Suppressor macrophage treated with lipopolysaccharide for 4 hours (primary cell): ENCODE measurements around the gene TOMM22.

ENCODE experiments used
- DNase-seq: peaks from one replicate; pipeline ENCODE4 v3.0.0-alpha.2; 2020

TOMM22 gene

DNA sequence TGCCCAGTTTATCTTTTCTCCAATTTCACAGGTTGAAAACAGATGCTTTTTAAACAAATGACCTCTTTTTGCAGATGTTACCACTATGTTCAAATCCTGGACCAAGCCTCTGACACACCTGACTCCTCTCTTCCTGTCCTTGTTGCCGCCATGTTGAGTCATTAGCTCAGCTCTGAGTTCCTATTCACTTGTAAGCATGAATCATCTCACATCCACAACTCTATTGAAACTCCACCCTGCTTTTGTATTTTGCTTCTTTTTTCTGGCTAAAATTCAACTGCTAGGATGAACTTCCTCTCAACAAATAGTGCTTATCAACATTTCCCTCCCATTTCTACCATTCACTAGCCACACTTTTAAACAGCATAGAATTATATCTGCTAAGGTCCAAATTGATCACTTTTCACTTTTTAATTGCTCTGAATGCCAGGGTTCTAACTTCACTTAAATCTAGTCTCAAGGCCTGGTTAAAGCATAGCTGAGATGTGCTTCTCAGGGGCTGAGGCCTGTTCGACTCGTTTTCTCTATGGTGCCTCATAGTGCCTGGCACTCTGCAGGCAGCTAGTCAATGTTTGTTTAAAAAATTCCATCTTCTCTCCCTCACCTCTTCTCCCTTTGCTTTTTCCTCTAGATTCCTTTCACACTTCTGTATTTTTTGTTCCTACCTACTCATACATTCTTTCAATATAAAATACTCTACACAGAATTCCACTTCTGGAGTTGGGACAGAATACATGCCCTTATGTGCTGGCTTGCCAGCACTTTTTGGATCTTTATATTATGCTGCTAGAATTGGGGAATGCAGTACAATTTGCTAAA, 15.1 kb downstream of the TOMM22 start:
- DNase-seq = peak; percentile 75

DNA sequence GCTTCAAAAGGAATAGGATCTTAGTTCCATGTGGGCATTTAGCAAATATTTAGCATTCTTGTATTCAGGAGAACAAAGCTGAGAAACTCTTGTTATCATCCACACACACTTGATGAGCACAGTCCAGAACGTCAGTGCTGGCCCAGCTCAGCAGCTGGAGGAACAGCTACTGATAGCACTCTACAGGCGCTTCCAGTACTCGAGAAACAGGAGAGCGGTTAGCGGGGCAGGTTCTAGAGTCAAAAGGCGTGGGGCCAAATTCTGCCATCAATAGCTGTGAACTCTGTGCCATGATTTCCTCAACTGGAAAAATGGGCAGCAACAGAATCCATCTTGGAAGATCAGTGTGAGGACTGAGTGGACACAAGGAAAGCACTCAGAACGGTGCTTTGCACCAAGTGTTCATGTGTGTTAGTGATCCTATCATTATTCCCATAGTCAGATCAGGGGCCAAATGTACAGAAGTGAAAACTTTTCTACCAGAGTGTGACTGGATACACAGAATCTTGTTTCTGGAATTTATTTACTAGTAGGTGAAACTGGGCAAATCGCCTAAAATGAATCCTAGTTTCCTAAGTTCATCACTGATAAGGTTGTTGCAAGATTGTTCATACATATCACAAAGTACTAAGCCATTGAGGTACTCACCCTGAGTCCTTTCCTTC, 15.8 kb downstream of the TOMM22 start:
- no peak for DNase-seq

DNA sequence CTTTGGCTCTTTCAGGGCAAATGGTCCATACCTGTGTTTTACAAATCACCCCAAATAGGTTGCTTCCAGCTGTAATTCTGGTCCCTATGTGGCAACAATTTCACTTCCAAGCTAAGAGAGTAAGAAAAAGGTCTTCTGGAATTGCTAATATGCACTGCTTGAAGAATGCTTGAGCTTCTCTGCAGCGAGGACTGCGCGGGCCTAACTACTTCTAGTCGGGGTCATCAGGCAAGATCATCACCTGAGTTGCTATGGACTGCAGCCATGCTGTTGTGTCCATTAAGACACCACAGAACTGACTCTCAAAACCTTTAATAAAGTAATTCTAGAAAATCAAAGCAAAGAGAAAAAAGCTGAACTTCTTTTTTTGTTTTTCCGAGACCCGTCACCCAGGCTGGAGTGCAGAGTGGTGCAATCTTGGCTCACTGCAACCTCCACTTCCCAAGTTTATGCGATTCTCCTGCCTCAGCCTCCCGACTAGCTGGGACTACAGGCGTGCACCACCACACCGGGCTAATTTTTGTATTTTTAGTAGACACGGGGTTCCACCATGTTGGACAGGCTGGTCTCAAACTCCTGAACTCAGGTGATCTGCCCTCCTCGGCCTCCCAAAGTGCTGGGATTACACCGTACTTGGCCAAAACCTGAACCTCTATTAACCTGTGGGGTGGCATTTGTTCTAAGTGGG, 16.8 kb downstream of the TOMM22 start:
- no peak for DNase-seq

DNA sequence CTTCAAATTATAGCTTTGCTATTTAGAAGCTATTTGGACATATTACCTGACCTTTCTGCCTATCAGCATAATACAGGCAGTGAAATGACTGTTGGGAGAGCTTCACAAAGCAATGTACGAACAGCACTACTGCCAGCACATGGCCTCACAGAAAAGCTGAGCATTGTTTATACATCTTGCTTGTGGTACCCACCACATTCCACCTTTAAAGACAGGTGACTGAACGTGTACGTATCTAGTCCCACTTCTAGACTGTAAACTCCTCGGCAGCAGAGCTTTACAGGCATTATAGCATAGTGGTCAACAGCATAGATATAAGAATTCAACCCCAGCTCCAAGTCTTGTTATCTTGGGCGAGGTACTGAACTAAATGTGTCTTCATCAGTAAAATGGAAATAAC, 17.4 kb downstream of the TOMM22 start:
- no peak for DNase-seq

DNA sequence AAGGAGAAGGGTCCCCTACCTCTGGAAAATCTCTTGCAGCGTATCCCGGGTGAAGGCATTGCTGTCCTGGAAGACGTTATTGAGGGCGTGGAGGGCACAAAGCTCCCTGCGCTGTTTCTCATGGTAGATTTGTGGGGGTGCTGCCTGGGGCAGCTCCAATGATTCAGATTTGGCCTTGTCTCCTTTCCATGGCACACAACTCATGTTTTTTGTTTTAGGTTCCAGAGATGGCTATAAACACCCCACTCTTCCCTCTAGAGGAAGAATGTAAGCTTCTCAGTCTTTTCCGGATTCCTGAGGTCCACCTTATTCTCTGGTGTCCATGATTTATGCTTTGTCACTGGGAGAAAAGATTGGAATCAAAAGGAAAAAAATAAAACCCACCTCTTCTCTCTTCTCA, 18.0 kb downstream of the TOMM22 start:
- DNase-seq = no peak

DNA sequence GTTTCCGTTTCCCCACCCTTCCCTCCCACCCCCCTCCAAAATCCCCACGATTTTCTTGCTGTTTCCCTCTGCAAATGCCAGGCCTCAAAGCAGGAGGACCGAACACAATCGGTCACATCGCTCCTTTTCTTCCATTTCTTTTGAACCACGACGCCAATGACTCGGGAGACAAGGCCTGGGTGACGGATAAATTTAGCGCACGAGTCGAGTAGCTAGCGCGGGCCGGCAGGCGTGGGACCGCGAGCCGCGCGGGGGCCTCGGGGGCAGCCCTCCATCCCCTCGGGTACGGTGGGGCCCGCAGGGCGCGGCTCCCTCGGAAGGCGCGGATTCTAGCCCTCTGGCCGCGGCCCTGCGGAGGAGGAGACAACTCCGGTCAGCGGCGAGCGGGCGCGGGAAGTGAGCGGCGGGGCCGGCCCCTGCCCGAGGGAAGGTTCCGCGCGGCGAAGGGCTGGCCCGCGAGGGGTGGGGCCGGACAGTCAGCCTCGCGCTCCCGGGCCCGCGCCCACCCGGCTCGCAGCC, 18.6 kb downstream of the TOMM22 start:
- peak; percentile 88 for DNase-seq

DNA sequence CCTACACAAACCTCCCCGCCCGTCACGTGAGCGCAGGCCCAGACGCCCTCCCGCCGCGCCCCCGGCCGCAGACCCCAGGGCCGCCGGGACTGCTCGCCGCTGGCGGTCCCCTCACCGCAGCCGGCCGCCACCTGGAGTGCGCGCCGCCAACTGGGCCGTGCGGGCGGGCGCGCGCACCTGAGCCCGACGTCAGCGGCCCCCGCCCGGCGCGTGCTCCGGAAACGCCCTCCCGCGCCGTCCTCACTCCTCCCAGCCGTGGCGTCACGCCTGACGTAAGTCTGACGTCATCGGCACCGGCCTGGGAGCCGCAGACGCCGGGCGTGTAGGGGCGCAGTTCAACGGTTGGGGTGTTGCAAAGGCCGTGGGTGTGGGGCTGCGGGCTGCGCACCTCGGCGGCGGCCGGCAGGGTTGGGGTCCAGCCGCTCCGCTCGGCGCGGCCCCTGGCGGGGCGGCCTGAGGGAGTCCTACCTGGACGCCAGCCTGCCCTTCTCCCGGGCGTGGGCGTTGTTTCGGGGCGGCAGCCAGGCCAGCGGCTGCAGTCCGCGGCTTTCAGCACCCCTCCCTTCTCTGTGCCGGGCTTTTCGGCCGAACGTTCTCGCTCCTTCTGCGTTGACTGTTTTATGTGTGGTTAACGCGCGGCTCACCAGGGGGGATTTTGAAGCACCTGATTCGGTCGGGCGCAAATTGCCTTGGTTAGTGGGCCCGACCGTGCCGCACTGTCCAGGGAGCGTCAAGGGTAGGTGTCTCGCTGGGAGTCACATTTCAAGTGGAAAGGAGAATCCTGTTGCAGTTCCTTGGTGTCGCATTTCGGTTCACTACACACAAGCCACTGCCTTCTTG, 19.3 kb downstream of the TOMM22 start, which contains the start of gene JOSD1:
Gene JOSD1 (minus strand): TSS at position 155 of the 840 bp plus-strand sequence. CDS start 956 bp downstream, outside the sequence.
- DNase-seq = peak; percentile 98

DNA sequence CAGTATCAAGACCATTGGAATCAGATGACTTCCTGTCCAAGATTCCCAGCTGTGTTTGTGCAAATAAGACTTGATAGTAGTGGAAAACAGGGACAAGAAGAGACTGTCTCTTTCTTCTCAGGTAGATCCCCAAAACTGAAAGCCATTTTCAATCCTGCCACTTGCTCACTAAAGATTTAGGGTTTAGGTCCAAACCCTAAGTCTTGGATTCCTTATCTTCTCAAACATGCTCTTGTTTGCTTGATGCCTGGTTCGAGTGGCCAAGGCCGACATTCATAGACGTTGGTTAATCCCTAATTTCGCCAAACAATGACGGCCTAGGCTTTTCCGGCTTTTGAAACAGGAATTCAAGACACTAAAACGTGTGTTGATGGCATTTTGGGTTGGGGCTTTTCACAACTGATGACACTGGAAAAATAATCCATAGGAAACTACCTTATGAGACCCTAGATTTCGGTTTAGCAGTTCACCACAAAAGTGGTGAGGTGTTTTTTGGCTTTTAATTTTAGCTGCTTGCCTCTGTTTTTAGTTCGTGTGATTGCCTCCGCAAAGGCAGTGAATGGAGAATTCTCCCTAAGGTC, 23.0 kb downstream of the TOMM22 start:
- DNase-seq = peak; percentile 21

DNA sequence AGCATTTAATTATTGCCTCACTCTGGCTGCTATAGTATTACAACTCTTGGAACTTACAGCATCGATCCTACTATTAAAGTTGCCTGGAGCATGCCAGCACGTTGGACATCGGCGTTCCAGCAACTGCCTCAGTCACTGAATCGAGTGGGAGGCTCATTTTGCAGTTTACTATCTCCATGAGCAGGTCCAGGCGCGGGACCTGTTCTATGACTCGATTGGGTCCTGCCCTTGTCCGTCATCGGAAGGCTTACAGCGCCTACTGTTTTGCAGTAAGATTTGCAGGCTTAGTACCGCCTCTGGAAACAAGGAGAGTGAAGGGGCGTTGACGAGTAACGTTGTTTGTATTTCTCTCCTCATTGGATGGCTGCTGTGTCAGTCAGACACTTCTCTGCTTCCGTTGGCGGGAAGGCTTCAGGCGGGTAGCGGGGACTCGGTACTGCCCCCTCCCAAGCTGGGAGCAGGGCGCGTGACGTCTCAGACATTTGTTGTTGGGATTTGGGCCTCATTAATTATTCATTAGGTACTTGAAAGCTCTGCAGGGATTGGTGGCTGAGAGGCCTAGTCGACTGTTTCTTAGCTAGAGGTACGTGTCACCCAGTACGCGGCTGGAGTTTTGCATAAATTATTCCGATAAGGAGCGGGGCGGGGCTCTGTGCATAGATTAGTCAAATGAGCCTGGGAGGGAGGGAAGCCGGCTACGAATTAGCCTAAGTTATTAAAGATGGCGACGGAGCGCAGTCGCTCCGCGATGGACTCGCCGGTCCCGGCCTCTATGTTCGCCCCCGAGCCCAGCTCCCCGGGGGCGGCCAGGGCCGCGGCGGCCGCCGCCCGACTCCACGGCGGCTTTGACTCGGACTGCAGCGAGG, 23.7 kb downstream of the TOMM22 start, which contains the start of gene GTPBP1:
Gene GTPBP1 (plus strand): TSS at position 710 of the 866 bp plus-strand sequence. CDS start 12 bp downstream, at position 722.
- DNase-seq = peak; percentile 100

DNA sequence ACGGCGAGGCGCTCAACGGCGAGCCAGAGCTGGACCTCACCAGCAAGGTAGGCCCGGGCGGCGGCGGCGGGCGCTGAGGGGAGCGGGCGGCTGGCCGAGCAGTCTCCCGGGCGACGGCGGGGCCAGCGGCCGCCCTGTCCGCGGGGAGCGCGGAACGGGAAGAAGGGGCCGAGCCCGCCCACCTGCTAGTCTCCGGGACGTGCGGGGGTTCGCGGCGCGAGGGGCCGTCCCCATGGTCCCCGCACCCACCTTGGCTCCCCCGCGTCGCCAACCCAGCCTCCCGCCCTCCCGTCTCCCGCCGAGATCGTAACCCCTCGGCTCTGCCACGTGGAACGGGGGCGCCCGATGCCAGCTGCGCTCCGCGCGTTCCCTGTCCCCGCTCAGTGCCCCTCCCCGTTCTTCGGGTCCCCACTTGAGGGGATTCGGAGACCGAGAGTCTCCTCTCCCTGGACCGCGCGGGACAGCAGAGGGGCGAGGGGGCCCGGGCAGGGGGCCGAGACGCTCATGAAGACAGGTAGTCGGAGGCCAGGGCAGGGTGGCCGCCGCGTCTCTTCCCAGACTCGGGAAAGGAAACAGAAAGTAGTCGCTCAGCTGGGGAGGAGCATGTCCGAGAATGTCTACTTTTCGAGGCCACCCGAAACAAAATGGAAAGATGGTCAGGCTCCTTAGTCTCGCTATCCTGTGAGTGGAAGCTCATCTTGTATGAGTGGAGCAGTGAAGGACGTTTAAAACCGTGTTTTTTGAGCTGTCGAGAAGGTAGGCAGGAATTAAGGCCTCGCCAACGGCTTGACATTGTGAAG, 24.5 kb downstream of the TOMM22 start:
- peak; percentile 75 for DNase-seq

DNA sequence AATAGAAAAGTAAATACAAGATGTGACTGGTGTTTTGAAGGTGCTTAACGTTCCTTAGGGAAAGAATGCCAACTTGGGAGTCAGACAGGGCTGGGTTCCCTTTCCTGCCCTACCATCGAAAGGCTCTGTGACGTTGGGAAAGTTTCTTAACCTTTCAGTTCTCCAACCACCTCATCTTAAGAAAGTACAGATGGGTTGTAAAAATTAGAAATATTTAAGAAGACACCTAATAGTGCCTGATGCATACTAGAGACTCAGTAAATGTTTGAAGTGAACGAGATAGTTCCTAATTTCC, 25.1 kb downstream of the TOMM22 start:
- DNase-seq = peak; percentile 27

DNA sequence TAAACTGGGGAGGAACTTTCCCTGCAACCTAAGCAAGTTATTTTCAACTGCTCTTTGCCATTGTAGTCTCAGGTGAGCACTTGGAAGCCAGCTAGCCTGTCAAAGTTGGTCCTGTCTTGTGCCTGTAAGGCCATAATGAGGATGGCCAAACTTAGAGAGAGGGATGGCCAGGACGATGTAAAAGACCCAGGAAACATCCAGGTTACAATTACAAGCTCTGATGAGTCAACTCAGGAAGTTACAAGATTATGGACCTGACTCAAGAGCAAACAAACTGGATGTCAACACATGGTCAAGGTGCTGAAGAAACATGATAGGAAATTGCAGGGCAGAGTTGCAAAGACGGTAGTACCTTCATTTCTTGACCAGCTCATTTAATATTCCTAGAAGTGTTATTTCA, 25.6 kb downstream of the TOMM22 start:
- DNase-seq = peak; percentile 39

DNA sequence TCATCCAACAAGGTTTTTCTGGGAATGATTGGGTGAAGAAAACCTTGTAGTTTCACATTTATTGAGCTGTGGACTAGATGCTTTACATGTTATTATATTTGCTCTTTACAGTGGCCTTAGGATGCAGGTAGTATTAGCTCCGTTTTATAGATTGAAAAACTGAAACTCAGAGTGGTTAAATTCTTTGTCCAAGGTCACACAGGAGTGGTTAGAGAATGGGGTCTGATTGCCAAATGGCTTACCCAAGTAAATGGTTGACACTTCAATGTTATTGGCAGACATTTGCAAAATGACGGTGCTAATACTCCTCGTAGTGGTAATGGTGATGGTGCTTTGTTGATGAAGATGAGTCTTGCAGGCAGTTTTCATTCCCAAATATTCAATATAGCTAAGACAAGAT, 26.2 kb downstream of the TOMM22 start:
- no peak for DNase-seq

DNA sequence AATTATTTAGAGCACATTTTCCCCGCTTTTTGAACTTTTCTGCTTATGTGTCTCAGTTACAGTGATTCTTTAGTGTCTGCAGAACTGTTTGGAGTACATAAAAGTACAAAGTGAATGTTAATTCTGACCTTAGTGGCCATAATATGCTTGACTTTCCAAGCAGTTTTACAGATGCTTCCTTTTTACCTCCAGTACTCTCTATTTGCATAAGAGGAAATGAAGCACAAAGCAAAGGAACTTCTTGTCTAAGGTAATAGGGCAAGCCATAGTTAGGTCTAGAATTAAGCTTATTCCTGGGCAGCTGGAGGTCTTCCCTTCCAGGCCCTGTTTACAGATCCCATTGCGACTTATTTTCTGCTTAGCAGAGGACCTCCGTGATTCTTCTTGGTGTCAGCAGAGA, 27.5 kb downstream of the TOMM22 start:
- no peak for DNase-seq

DNA sequence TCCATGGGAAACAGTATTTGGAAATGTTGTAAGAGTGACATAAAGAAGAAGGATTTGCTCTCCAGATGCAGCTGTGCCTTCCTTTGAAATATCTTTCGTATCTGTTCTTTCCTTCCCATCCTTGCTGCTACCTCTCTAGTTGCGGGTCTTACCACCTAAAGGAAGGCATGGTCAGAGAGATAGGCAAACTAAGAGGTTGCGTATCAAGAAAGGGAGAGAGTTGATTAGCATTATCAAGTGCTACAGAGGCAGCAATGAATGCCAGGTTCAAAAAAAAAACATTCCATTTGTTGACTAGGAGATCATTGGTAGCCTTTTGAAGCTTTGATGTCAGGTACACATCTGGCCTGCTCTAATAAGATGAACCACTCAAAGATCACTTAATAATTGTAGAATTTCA, 28.6 kb downstream of the TOMM22 start:
- DNase-seq = no peak

DNA sequence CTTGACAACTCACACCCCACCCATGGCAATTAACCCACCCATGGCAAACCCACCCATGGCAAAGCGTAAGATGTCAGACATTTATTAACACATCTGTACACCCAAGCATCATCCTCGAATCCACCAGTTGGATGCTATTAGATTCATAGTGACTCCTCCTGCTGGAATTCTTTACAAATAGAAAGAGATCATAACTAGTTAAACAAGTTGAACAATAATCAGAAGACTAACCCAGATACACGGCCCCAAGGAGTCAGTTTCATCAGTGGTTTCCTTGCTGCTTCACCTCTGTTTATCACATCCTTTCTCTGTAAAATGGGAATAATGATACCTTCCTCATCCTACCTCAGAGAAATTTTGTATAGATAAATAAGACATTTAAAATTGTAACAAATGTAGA, 29.1 kb downstream of the TOMM22 start:
- no peak for DNase-seq

DNA sequence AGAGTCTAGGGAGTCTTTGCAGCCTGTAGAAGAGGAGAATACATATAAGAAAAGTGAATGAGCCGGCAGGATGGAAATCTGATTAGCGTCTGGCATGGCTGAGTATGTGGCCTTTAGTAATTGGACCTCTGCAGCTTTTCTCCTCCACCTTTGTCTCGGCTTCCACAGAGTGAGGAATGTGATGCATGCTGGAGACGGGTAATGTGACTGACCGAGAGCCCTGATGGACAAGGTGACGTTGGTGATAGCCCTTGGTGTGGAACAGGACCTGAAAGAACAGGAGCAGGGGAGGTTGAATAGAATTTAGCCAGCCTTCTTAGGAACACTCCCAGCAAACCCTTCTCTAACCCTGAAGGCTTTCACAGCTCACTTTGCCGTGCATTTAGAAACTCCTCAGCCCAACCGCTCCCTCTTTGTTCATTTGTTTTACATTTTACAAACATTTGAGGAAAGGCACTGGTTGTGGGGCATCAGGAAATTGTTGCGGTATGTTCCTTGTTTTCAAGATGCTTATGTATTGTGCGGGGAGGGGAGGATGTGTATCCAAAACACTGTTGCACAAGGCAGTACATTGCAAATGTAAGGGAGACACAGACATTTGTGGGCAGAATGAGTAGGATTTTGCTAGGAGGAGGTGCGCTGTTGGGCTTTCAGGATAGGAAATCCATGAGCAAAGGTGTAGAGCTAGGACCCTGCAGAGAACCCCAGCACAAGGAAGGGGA, 30.9 kb downstream of the TOMM22 start:
- DNase-seq = no peak

DNA sequence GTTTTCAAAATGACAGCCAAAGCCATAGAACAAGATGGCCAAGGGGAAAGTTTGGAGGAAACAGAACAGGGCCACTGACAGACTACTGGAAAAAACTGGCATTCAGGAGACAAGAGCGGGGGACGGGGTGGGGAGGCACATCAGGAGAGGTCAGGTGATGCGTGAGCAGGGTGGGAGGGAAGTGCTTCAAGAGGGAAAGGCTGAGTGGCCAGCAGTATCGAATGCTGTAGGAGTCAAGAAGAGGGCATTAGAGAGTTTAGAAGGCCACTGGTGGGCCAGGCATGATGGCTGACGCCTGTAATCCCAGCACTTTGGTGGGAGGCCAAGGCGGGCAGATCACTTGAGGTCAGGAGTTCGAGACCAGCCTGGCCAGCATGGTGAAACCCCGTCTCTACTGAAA, 32.2 kb downstream of the TOMM22 start:
- DNase-seq = no peak

DNA sequence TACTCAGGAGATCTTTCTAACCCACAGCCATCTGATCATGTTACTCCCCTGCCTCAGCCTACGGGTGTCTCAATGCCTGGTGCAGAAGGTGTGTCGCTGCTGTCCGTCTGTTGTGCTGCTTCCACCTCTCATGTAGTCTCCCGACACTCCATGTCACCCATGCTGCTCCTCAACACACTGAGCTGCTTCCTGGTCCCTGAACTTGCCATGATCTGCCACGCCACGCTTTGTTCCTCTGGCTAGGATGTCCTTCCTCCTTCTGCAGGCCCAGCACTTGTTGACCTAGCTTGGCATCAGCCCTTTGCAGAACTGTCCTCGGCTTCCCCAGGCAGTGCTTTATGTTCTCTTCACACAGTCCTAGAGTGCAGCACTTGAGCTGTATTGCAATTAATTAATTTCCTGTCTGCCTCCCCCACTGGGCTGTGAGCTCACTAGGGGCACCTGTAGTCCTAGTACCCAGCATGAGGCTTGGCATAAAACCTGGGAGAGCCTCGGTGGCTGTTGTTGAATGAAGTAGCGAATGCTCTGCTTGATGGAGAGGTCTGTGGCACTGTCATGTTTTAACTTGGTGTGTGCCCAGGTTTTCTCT, 33.5 kb downstream of the TOMM22 start:
- no peak for DNase-seq
